AG04450 (cell line): Measurements from ENCODE around the gene CENPP. TPM values are rescaled to one million over a fixed set of nuclear protein-coding genes. Genes with fewer than 3 reads are reported as not detected.

Experiments used
- CTCF ChIA-PET: fragments of 300-600, 350-600 bp; formaldehyde crosslinking; extraction: SDS; loops from one replicate; lab custom pipeline; 2022; ENCODE audit warnings: antibody characterized with exemption, inconsistent platforms; lab: Charles Lee
- POLR2A ChIA-PET: fragments of 350-600 bp; formaldehyde crosslinking; extraction: SDS; loops from one replicate; lab custom pipeline; 2021; ENCODE audit warnings: antibody characterized with exemption, inconsistent platforms; lab: Yijun Ruan, JAX
- DNase-seq: peaks from one replicate; pipeline ENCODE4 v3.0.0-alpha.2; 2011; ENCODE audit warnings: low read depth, low spot score
- H3K27ac ChIP-seq: one replicate; pipeline ENCODE4 v1.5.1; 2012; ENCODE audit warnings: low read depth, low read length, control low read depth
- H3K27me3 ChIP-seq: one replicate; pipeline ENCODE4 v1.6.0; 2012; ENCODE audit warnings: low read length; ENCODE audit not compliant: control insufficient read depth, insufficient read depth
- H3K4me3 ChIP-seq: 2 replicates; pipeline ENCODE4 v1.5.1; 2011; ENCODE audit warnings: mild to moderate bottlenecking, low read depth, low read length, control low read depth
- H3K9me3 ChIP-seq: 2 replicates; pipeline ENCODE4 v1.5.1; 2012; ENCODE audit warnings: low read length; ENCODE audit not compliant: control insufficient read depth, insufficient read depth
- CTCF ChIP-seq: IDR thresholded peaks from 2 replicates; pipeline ENCODE4 v1.5.1; 2011; ENCODE audit warnings: low read depth, low read length, control low read depth, inconsistent platforms
- polyA plus RNA-seq: library from polyadenylated mRNA; depleted of rRNA; stranded (reverse); fragments of >200 nt; gene quantifications from 2 replicates; pipeline ENCODE4 v1.2.3, GENCODE V29; 2011

The CENPP gene
- polyA plus RNA-seq, 1 experiment = 4.4 TPM

GRCh38 chr9:92512622-92513021, 186.9 kb downstream of the CENPP start:
- H3K27ac ChIP-seq = no peak overlapping the region
- ChIA-PET CTCF (interaction anchor here (1.5 kb wide), 1 partner anchor 13 kb away, joined by 3 read pairs; no protein-coding TSS in a partner anchor), POLR2A (no interaction called here)
- no peaks in the 10 kb centered on the region for H3K9me3 ChIP-seq
- no peak for TF ChIP-seq CTCF
- H3K4me3 ChIP-seq = no peak overlapping the region
- no peaks in the 10 kb centered on the region for H3K27me3 ChIP-seq
- no peak for DNase-seq

DNA sequence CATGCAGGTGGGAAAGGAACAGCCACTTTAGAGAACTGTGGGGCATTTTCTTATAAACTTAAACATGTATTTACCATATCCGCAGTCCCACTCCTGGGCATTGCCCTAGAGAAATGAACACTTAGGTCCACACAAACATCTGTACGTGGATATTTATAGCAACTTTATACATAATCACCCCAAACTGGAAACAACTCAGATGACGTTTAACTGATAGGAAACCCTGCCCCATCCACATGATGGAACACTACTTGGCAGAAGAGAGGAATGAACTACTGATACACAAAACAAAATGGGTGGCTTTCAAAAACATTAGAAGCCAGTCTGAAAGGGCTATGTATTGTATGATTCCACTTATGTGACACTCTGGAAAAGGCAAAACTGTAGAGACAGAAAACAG, 187.6 kb downstream of the CENPP start:
- Histone ChIP-seq H3K27me3 (no peaks in the 10 kb centered on the region), H3K4me3 (no peak overlapping the region), H3K27ac (no peak overlapping the region), H3K9me3 (no peaks in the 10 kb centered on the region)
- CTCF ChIA-PET = interaction anchor here (1.5 kb wide), 1 partner anchor 14 kb away, joined by 3 read pairs; no protein-coding TSS in a partner anchor
- no peak for DNase-seq
- POLR2A ChIA-PET = no interaction called here
- TF ChIP-seq CTCF = no peak

GRCh38 chr9:92514635-92515034, 188.9 kb downstream of the CENPP start:
- no peaks in the 10 kb centered on the region for H3K9me3 ChIP-seq
- CTCF ChIA-PET = no interaction called here
- H3K27me3 ChIP-seq = no peaks in the 10 kb centered on the region
- no peak for DNase-seq
- POLR2A ChIA-PET = no interaction called here
- TF ChIP-seq CTCF = no peak
- no peak overlapping the region for H3K27ac ChIP-seq
- H3K4me3 ChIP-seq = no peak overlapping the region

DNA sequence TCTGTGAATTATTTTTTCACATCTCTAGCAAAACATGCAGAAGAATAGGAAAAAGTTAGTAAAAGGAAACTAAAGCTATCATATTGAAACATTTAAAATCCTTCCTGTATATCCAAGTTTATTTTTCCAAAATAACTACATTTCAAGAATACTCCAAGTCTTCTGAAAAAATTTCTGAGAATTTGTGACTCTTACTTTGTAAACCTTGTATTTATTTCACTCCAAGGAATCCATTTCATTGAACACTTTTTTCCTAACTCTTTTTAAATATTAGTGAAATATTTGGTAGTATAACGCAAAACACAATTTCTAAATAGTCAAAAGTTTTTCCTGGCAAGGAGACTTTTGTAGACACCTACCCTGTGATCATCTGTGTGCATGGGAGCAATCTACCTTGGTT, 190.8 kb downstream of the CENPP start:
- POLR2A ChIA-PET = no interaction called here
- CTCF ChIA-PET = no interaction called here
- TF ChIP-seq CTCF = no peak
- Histone ChIP-seq H3K27me3 (no peaks in the 10 kb centered on the region), H3K4me3 (no peak overlapping the region), H3K27ac (no peak overlapping the region), H3K9me3 (no peaks in the 10 kb centered on the region; the same call in 1 of the 2 replicates)
- no peak for DNase-seq

DNA sequence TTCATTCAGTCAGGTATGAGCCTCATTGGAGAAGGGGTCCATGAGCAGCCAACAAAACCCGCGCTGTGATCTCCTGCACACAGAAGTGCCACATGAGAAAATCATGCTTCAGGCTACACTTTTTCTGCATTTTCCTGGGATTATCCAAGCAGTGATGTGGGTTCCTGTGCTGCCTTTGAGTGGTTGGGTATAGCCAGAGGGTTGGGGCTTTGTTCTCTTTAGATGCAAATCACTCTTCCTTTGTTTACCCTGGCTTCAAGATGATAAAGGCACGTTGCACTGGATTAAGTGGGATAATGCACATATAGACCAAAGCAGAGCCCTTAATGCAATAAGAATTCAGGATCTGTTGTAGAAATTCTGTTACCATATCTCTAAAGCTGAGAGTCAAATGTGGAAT, 191.3 kb downstream of the CENPP start:
- Histone ChIP-seq H3K27me3 (no peaks in the 10 kb centered on the region), H3K9me3 (no peaks in the 10 kb centered on the region; the same call in 1 of the 2 replicates), H3K4me3 (no peak overlapping the region), H3K27ac (no peak overlapping the region)
- DNase-seq = no peak
- CTCF ChIA-PET = no interaction called here
- TF ChIP-seq CTCF = no peak
- POLR2A ChIA-PET = no interaction called here
